OCI-LY1 (cell line): ENCODE data around the gene M6PR.
A peak's percentile ranks its signal among the peaks of the same experiment; 100 is the strongest.

Source experiments
- H2AFZ ChIP-seq: fragments of 200-600 bp; sonication (generic), shearing (Covaris generic); 2 replicates; pipeline ENCODE4 v1.6.0; 2014; ENCODE audit warnings: antibody characterized with exemption, mild to moderate bottlenecking, low read length
- H3F3A ChIP-seq: fragments of 200-600 bp; sonication (generic), shearing (Covaris generic); 2 replicates; pipeline ENCODE4 v1.6.0; 2014; ENCODE audit warnings: mild to moderate bottlenecking, antibody characterized with exemption, low read length, moderate library complexity; ENCODE audit not compliant: insufficient read depth
- H3K27ac ChIP-seq: fragments of 200-600 bp; sonication (generic); 2 replicates; pipeline ENCODE4 v1.5.1; 2014; ENCODE audit warnings: low read length, mixed run types, mild to moderate bottlenecking, low read depth; ENCODE audit not compliant: poor library complexity, severe bottlenecking
- H3K27me3 ChIP-seq: fragments of 200-600 bp; sonication (generic); 2 replicates; pipeline ENCODE4 v1.6.0; 2014; ENCODE audit warnings: antibody characterized with exemption, mild to moderate bottlenecking, low read length, moderate library complexity; ENCODE audit not compliant: insufficient read depth
- H3K36me3 ChIP-seq: fragments of 200-600 bp; sonication (generic); 2 replicates; pipeline ENCODE4 v1.6.1; 2014; ENCODE audit warnings: mild to moderate bottlenecking, antibody characterized with exemption, low read length, moderate library complexity, mixed read lengths; ENCODE audit not compliant: insufficient read depth
- H3K4me1 ChIP-seq: fragments of 200-600 bp; sonication (generic); 2 replicates; pipeline ENCODE4 v1.5.1; 2014; ENCODE audit warnings: mild to moderate bottlenecking, low read length, moderate library complexity; ENCODE audit not compliant: insufficient read depth, severe bottlenecking
- H3K4me2 ChIP-seq: fragments of 200-600 bp; sonication (generic), shearing (Covaris generic); 2 replicates; pipeline ENCODE4 v1.6.1; 2014; ENCODE audit warnings: low read length
- H3K4me3 ChIP-seq: fragments of 200-600 bp; sonication (generic); 2 replicates; pipeline ENCODE4 v1.5.1; 2014; ENCODE audit warnings: low read length, low read depth, mild to moderate bottlenecking, mixed read lengths; ENCODE audit not compliant: poor library complexity, severe bottlenecking
- H3K79me2 ChIP-seq: fragments of 200-600 bp; shearing (Covaris generic); 2 replicates; pipeline ENCODE4 v1.6.1; 2016; ENCODE audit warnings: mixed run types, low read length, mixed read lengths; ENCODE audit not compliant: insufficient read depth
- H3K9ac ChIP-seq: fragments of 200-600 bp; sonication (generic), shearing (Covaris generic); 2 replicates; pipeline ENCODE4 v1.6.1; 2014; ENCODE audit warnings: mild to moderate bottlenecking, low read length, mixed read lengths
- H3K9me2 ChIP-seq: fragments of 200-600 bp; sonication (generic), shearing (Covaris generic); 2 replicates; pipeline ENCODE4 v1.6.1; 2014; ENCODE audit warnings: low read depth, mild to moderate bottlenecking, low read length, mixed read lengths
- H3K9me3 ChIP-seq: fragments of 200-600 bp; shearing (Covaris generic); 2 replicates; pipeline ENCODE4 v1.6.1; 2014; ENCODE audit warnings: low read length, mixed read lengths
- H4K20me1 ChIP-seq: fragments of 200-600 bp; sonication (generic), shearing (Covaris generic); 2 replicates; pipeline ENCODE4 v1.6.0; 2016; ENCODE audit warnings: mild to moderate bottlenecking, low read length; ENCODE audit not compliant: insufficient read depth
- CTCF ChIP-seq: fragments of 200-600 bp; sonication (generic), shearing (Covaris generic); IDR thresholded peaks from 2 replicates; pipeline ENCODE4 v1.5.1; 2017; ENCODE audit warnings: mild to moderate bottlenecking, antibody characterized with exemption, low read length, moderate library complexity, mixed read lengths
- EZH2 ChIP-seq: fragments of 200-600 bp; sonication (generic), shearing (Covaris generic); IDR thresholded peaks from 2 replicates; pipeline ENCODE4 v1.8.0; 2017; ENCODE audit warnings: borderline replicate concordance, mixed run types, mild to moderate bottlenecking, antibody characterized with exemption, low read length, moderate library complexity, mixed read lengths

Gene M6PR

DNA sequence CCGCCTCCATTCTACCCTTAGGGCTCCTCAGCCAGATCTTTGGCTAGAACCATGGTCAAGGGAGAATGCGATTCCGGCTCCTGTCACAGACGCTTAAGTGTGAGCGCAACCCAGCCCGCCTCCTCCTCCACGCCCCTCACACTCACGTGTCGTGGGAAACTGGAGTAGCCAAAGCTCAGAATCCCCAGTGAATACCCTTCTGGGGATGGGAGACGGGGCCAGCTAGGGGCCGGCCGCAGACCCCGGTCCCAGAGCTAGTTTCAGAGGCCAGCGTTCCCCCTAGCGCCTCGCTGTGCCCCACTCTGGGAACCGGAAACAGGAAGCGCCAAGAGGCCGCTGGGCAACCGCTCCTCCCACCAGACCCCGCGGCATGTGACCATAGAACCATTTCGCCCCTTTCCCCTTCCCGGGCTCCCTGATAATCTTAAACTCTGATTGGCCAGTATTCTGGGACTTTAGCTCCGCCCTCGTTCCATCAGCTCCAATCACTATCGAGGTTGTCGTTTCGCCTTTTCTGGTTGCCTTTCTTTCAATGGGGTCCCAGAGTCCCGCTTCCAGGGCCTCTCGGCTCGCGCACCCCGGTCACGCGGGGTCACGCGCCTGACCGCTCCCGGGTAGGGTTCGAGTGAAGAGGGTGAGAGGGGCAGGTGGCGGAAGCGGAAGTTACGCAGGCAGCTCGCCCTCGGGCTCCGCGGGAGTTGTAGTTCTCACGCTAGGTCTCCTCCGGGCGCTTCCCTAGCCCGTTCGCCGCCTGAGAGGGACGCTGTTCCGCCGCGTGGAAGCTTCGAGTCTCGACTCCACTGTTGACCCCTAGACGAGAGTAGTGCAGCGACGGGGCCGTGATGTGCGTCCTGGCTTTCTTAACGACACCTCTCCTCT, at the start of gene M6PR:
M6PR (minus strand) TSS at position 304 of the 879 bp plus-strand sequence. CDS start 3,241 bp downstream, outside the sequence.
- peak; percentile 53 for TF ChIP-seq CTCF
- no peak for TF ChIP-seq EZH2
- Histone ChIP-seq H3K9ac (peak within 1 kb of the TSS; percentile 89), H3K4me3 (peak within 1 kb of the TSS; percentile 89), H3K79me2 (peaks cover 41% of the 10 kb centered on the region), H3K4me2 (peak within 1 kb of the TSS; percentile 90), H3F3A (no peaks in the 10 kb centered on the region), H3K9me3 (peaks cover 6% of the 10 kb centered on the region; the same call in 1 of the 2 replicates), H3K36me3 (peaks cover 56% of the 10 kb centered on the region), H3K27ac (peak within 1 kb of the TSS; percentile 79), H3K4me1 (peaks cover 36% of the 10 kb centered on the region), H3K9me2 (no peaks in the 10 kb centered on the region), H4K20me1 (no peaks in the 10 kb centered on the region), H2AFZ (peak within 1 kb of the TSS; percentile 34; the same call in 1 of the 2 replicates), H3K27me3 (no peaks in the 10 kb centered on the region)

GRCh38 chr12:8996682-8997405, 47.4 kb upstream of the M6PR start:
- H3K9me3 ChIP-seq, result no peaks in the 10 kb centered on the region
- no peaks in the 10 kb centered on the region for H3K79me2 ChIP-seq
- TF ChIP-seq CTCF (no peak), EZH2 (no peak)
- no peaks in the 10 kb centered on the region for H4K20me1 ChIP-seq
- H3K36me3 ChIP-seq, result no peaks in the 10 kb centered on the region
- H3K4me3 ChIP-seq, result no peak overlapping the region
- H3K27me3 ChIP-seq, result no peaks in the 10 kb centered on the region
- no peaks in the 10 kb centered on the region for H3F3A ChIP-seq
- no peak overlapping the region for H3K4me2 ChIP-seq
- H3K9ac ChIP-seq, result no peak overlapping the region
- no peaks in the 10 kb centered on the region for H3K4me1 ChIP-seq
- H3K9me2 ChIP-seq, result no peaks in the 10 kb centered on the region
- H2AFZ ChIP-seq, result no peak overlapping the region
- no peak overlapping the region for H3K27ac ChIP-seq

DNA sequence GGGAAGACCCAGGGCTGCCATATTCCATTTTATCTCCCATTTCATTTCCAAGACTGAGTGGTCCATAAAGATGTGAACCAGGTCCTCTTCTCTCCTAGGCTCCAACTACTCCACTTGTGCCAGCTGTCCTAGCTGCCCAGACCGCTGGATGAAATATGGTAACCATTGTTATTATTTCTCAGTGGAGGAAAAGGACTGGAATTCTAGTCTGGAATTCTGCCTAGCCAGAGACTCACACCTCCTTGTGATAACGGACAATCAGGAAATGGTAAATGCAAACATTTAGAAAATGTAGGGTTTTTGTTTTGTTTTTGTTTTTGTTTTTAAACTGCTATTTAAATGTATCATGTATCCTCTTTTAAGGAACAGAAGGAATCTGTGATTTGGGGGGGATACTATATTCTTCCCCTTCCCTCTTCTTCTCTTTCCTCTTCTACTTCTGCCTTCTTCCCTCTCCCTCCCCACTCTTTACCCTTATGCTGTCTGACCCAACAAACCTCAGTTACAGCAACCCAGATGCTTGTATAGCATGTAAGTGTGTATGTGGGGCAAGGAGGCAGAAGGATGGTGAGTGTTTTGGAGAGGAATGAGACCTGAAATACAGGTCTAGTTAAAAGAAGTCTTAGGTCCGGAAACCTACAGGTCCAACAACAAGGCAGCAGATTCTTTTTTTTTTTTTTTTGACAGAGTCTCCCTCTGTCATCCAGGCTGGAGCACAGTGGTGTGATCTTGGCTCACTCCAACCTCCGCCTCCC, 45.8 kb upstream of the M6PR start:
- no peak overlapping the region for H2AFZ ChIP-seq
- H4K20me1 ChIP-seq, result no peaks in the 10 kb centered on the region
- no peak overlapping the region for H3K4me3 ChIP-seq
- H3K9me2 ChIP-seq, result no peaks in the 10 kb centered on the region
- H3K36me3 ChIP-seq, result no peaks in the 10 kb centered on the region
- no peak overlapping the region for H3K4me2 ChIP-seq
- H3K27me3 ChIP-seq, result no peaks in the 10 kb centered on the region
- H3K79me2 ChIP-seq, result no peaks in the 10 kb centered on the region
- no peak overlapping the region for H3K27ac ChIP-seq
- H3K9me3 ChIP-seq, result no peaks in the 10 kb centered on the region
- H3K4me1 ChIP-seq, result no peaks in the 10 kb centered on the region
- H3K9ac ChIP-seq, result no peak overlapping the region
- H3F3A ChIP-seq, result no peaks in the 10 kb centered on the region
- no peak for TF ChIP-seq CTCF
- no peak for TF ChIP-seq EZH2
